H1 (cell line): ENCODE data around the gene TMX2. TPM values are rescaled to one million over a fixed set of nuclear protein-coding genes. Genes with fewer than 3 reads are reported as not detected.

Source experiments
- CTCF ChIA-PET: fragments of 300-600 bp; sonication (Branson Sonifier 250); formaldehyde crosslinking; loops from one replicate; lab custom pipeline; 2021; ENCODE audit not compliant: partially characterized antibody; lab: Charles Lee
- POLR2A ChIA-PET: fragments of 300-600 bp; sonication (Branson Sonifier 250); formaldehyde crosslinking; loops from one replicate; lab custom pipeline; 2021; ENCODE audit warnings: inconsistent platforms; ENCODE audit not compliant: partially characterized antibody; lab: Charles Lee
- DNase-seq, 2 experiments: peaks; one replicate each; pipeline versions ENCODE4 v3.0.0 to v3.0.0-alpha.2; 2010 to 2022; ENCODE audit warnings: low spot score in 2 of 2, low read depth in 1 of 2, mixed read lengths in 1 of 2
- FAIRE-seq: peaks from 2 replicates; lab custom pipeline; 2011; peaks lifted over from hg19 to GRCh38; lab: Jason Lieb, UNC
- H2AFZ ChIP-seq: 2 replicates; pipeline ENCODE4 v1.8.1; 2012; ENCODE audit warnings: low read length, inconsistent platforms
- H2AK5ac ChIP-seq: 2 replicates; pipeline ENCODE4 v1.6.1; 2013; ENCODE audit warnings: low read depth, low read length
- H2BK120ac ChIP-seq: replicated peaks from 2 replicates; pipeline ENCODE3; 2013; ENCODE audit warnings: low read depth, low read length, inconsistent platforms
- H2BK12ac ChIP-seq: 2 replicates; pipeline ENCODE4 v1.6.1; 2013; ENCODE audit warnings: low read depth, low read length
- H2BK15ac ChIP-seq: 2 replicates; pipeline ENCODE4 v1.6.1; 2013; ENCODE audit warnings: low read length
- H2BK20ac ChIP-seq: 2 replicates; pipeline ENCODE4 v1.6.1; 2013; ENCODE audit warnings: low read length
- H2BK5ac ChIP-seq: 2 replicates; pipeline ENCODE4 v1.6.1; 2013; ENCODE audit warnings: low read depth, low read length
- H3K14ac ChIP-seq: 2 replicates; pipeline ENCODE4 v1.6.1; 2013; ENCODE audit warnings: inconsistent platforms; ENCODE audit not compliant: insufficient read length
- H3K18ac ChIP-seq: 2 replicates; pipeline ENCODE4 v1.6.1; 2013; ENCODE audit warnings: low read length; ENCODE audit errors: extremely low read depth
- H3K23ac ChIP-seq: 2 replicates; pipeline ENCODE4 v1.6.1; 2013; ENCODE audit warnings: inconsistent platforms; ENCODE audit not compliant: insufficient read length
- H3K23me2 ChIP-seq: 2 replicates; pipeline ENCODE4 v1.6.1; 2013; ENCODE audit warnings: low read depth, low read length
- H3K27ac ChIP-seq: 2 replicates; pipeline ENCODE4 v1.6.1; 2011; ENCODE audit warnings: low read depth, low read length, inconsistent platforms
- H3K27me3 ChIP-seq, 4 experiments: replicated peaks in 1 of 4; 1 replicate in 1 of 4; 2 replicates in 3 of 4; pipeline versions ENCODE4 v1.6.1 to v1.8.1; 2011 to 2013; ENCODE audit warnings: low read length in 3 of 4, mild to moderate bottlenecking in 3 of 4, inconsistent platforms in 2 of 4, mixed read lengths in 2 of 4, moderate library complexity in 1 of 4; ENCODE audit not compliant: control insufficient read depth in 3 of 4, insufficient read depth in 3 of 4; ENCODE audit errors: extremely low read depth in 1 of 4
- H3K36me3 ChIP-seq, 4 experiments: 2 replicates each; pipeline versions ENCODE4 v1.6.1 to v1.8.1; 2011 to 2013; ENCODE audit warnings: mild to moderate bottlenecking in 4 of 4, low read length in 3 of 4, moderate library complexity in 2 of 4, control low read depth in 1 of 4, inconsistent platforms in 1 of 4; ENCODE audit not compliant: insufficient read depth in 4 of 4, control insufficient read depth in 2 of 4
- H3K4ac ChIP-seq: replicated peaks from 2 replicates; pipeline ENCODE3; 2013; ENCODE audit warnings: low read length, low read depth, mixed read lengths, inconsistent platforms; ENCODE audit not compliant: insufficient read length
- H3K4me1 ChIP-seq, 4 experiments: replicated peaks in 1 of 4; 1 replicate in 1 of 4; 2 replicates in 3 of 4; pipeline versions ENCODE4 v1.6.1 to v1.8.1; 2011 to 2013; ENCODE audit warnings: low read length in 3 of 4, inconsistent platforms in 2 of 4, mixed read lengths in 1 of 4; ENCODE audit not compliant: insufficient read depth in 4 of 4, control insufficient read depth in 3 of 4
- H3K4me2 ChIP-seq, 2 experiments: 2 replicates each; pipeline versions ENCODE4 v1.6.1 to v1.8.1; 2011 to 2013; ENCODE audit warnings: low read depth in 2 of 2, low read length in 2 of 2, control low read depth in 1 of 2, inconsistent platforms in 1 of 2, mild to moderate bottlenecking in 1 of 2; ENCODE audit not compliant: insufficient read depth in 1 of 2
- H3K4me3 ChIP-seq, 4 experiments: fragments of 200-600, 300-600 bp in 1 of 4; sonication (generic), shearing (Covaris generic), sonication (Bioruptor Twin) in 1 of 4; 2 replicates each; pipeline versions ENCODE4 v1.5.1 to v1.8.1; 2011 to 2016; ENCODE audit warnings: low read length in 4 of 4, low read depth in 3 of 4, control low read depth in 2 of 4, inconsistent platforms in 2 of 4, mild to moderate bottlenecking in 2 of 4, mixed read lengths in 1 of 4, moderate library complexity in 1 of 4; ENCODE audit not compliant: insufficient read depth in 2 of 4; ENCODE audit errors: extremely low read depth in 1 of 4
- H3K56ac ChIP-seq: replicated peaks from 2 replicates; pipeline ENCODE3; 2013; ENCODE audit warnings: low read depth, mild to moderate bottlenecking, mixed read lengths, low read length, inconsistent platforms; ENCODE audit not compliant: insufficient read length
- H3K79me1 ChIP-seq: 2 replicates; pipeline ENCODE4 v1.6.1; 2013; ENCODE audit warnings: low read depth, low read length, control low read depth
- H3K79me2 ChIP-seq, 2 experiments: 2 replicates each; pipeline versions ENCODE4 v1.6.1 to v1.8.1; 2012 to 2013; ENCODE audit warnings: low read length in 2 of 2, mild to moderate bottlenecking in 2 of 2, inconsistent platforms in 1 of 2; ENCODE audit not compliant: insufficient read depth in 2 of 2, control insufficient read depth in 1 of 2
- H3K9ac ChIP-seq, 4 experiments: replicated peaks in 1 of 4; 1 replicate in 1 of 4; 2 replicates in 3 of 4; pipeline versions ENCODE4 v1.6.1 to v1.8.1; 2011 to 2013; ENCODE audit warnings: low read depth in 3 of 4, low read length in 3 of 4, control low read depth in 2 of 4, mild to moderate bottlenecking in 2 of 4, moderate library complexity in 2 of 4, inconsistent platforms in 1 of 4; ENCODE audit errors: extremely low read depth in 1 of 4
- H3K9me3 ChIP-seq, 2 experiments: 2 replicates each; pipeline versions ENCODE4 v1.6.1 to v1.8.1; 2012 to 2013; ENCODE audit warnings: mild to moderate bottlenecking in 2 of 2, moderate library complexity in 2 of 2, control low read depth in 1 of 2, inconsistent platforms in 1 of 2, low read depth in 1 of 2, low read length in 1 of 2, mixed read lengths in 1 of 2; ENCODE audit not compliant: insufficient read depth in 2 of 2
- H4K20me1 ChIP-seq, 2 experiments: replicated peaks in 1 of 2; 2 replicates each; pipeline versions ENCODE3 to v1.8.1; 2011 to 2013; ENCODE audit warnings: inconsistent platforms in 2 of 2, low read length in 2 of 2, mild to moderate bottlenecking in 1 of 2; ENCODE audit not compliant: insufficient read depth in 2 of 2, control insufficient read depth in 1 of 2
- H4K5ac ChIP-seq: 2 replicates; pipeline ENCODE4 v1.6.1; 2013; ENCODE audit warnings: low read length, low read depth, mixed read lengths, inconsistent platforms; ENCODE audit not compliant: insufficient read length
- H4K8ac ChIP-seq: 2 replicates; pipeline ENCODE4 v1.8.0; 2013; ENCODE audit warnings: mild to moderate bottlenecking, moderate library complexity, low read length, inconsistent platforms; ENCODE audit not compliant: insufficient read depth; ENCODE audit errors: extremely low read depth
- H4K91ac ChIP-seq: replicated peaks from 2 replicates; pipeline ENCODE3; 2013; ENCODE audit warnings: low read length, mixed read lengths, inconsistent platforms; ENCODE audit not compliant: insufficient read length
- CBX5 ChIP-seq: fragments of 300-800, 300-1000 bp; sonication (generic); IDR thresholded peaks from 2 replicates; pipeline ENCODE4 v1.7.1; 2016; ENCODE audit warnings: antibody characterized with exemption, low read length, low read depth
- GABPA ChIP-seq: IDR thresholded peaks from 2 replicates; pipeline ENCODE4 v1.6.1; 2011; ENCODE audit warnings: mild to moderate bottlenecking, low read length, moderate library complexity, borderline replicate concordance; ENCODE audit not compliant: insufficient read depth
- SAP30 ChIP-seq: fragments of 300-600 bp; sonication (generic); IDR thresholded peaks from 2 replicates; pipeline ENCODE4 v1.7.1; 2012; ENCODE audit warnings: low read length, moderate library complexity, mild to moderate bottlenecking, inconsistent platforms; ENCODE audit not compliant: insufficient read depth, insufficient replicate concordance
- SRF ChIP-seq: IDR thresholded peaks from 2 replicates; pipeline ENCODE4 v1.6.1; 2011; ENCODE audit warnings: mild to moderate bottlenecking, low read depth, low read length, moderate library complexity
- WGBS, 2 experiments: shearing (Covaris generic) in 1 of 2; methylation state at CpG; one replicate each; pipeline versions ENCODE4 v1.1.6 to v1.1.7; 2013 to 2015; ENCODE audit warnings: low lambda C conversion rate in 2 of 2, mixed read lengths in 2 of 2, inconsistent platforms in 1 of 2, low coverage in 1 of 2, missing lambda C conversion rate in 1 of 2; ENCODE audit not compliant: insufficient replicate concordance in 2 of 2, insufficient coverage in 1 of 2, insufficient read length in 1 of 2; ENCODE audit errors: extremely low coverage in 1 of 2, missing lambda C conversion rate in 1 of 2; 5-methylcytosine and 5-hydroxymethylcytosine counted together
- polyA plus RNA-seq, 7 experiments: library from polyadenylated mRNA; depleted of rRNA in 3 of 7; stranded (reverse) in 5 of 7; unstranded in 2 of 7; fragments of >200 nt in 5 of 7; fragments of 200-250 nt in 2 of 7; gene quantifications; 1 replicate in 5 of 7; 2 replicates in 1 of 7; 4 replicates in 1 of 7; pipeline versions ENCODE4 v1.2.1 to v1.2.3, GENCODE V29; 2011 to 2013; ENCODE audit warnings: missing spikeins in 2 of 7, mixed read lengths in 2 of 7
- total RNA-seq: library from RNA; stranded (reverse); fragmentation: NEBNext Ultra II Directional; extraction: Animal tissue kit (Norgen Biotek cat#: 25700); gene quantifications from 2 replicates; pipeline ENCODE4 v1.2.1, GENCODE V29; 2021
- TF ChIP-seq, protein P1 (sequence below): IDR thresholded peaks from 2 replicates; pipeline ENCODE4 v1.6.1; 2012; ENCODE audit warnings: inconsistent platforms

Gene TMX2
- total and polyA plus RNA-seq, 2 of the 8 experiments (the other 6 are each of a cell fraction or from before 2014, with no cell fraction given) = 70.4 to 100.0 TPM

DNA sequence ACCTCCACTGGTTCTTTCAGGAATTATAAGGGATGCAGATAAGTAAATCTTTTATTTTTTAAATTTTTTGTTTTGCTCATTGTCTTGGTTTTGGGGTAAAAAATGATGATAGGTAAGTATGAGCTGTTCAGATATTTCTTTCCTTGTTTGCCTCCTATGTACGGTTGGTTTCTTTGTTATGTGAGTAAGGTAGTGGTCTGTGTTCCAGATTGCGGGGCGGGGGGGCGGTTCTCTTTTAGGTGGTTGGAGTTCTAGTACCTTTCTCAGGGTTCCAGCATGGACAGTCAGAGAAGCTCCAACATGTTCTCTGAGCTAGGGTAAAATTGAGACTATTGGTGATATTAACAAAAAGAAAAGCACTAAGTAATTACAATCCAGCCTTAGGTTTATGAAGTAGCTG, 51.6 kb downstream of the TMX2 start:
- Histone ChIP-seq H3K79me2 (peaks cover 43 to 71% of the 10 kb centered on the region in 2 experiments), H3K14ac (no peak overlapping the region), H4K5ac (no peak overlapping the region), H2BK15ac (no peak overlapping the region), H4K8ac (no peak overlapping the region), H3K79me1 (peaks cover 7% of the 10 kb centered on the region; the same call in 1 of the 2 replicates), H3K9me3 (no peaks in the 10 kb centered on the region), H4K20me1 (peaks cover 4 to 5% of the 10 kb centered on the region in 2 experiments), H2BK12ac (no peak overlapping the region), H3K9ac (peak overlapping the region in 1 of 4 experiments; percentile 34; a peak in 1 of 7 replicates), H2BK20ac (no peak overlapping the region), H2BK120ac (no peak overlapping the region), H3K4me3 (peak overlapping the region; percentile 88 to 97 (median 91)), H3K4me2 (peak overlapping the region; percentile 68 to 78), H3K36me3 (no peaks in the 10 kb centered on the region), H2AK5ac (no peak overlapping the region), H3K23me2 (peaks cover 4% of the 10 kb centered on the region; the same call in 1 of the 2 replicates), H3K4me1 (peaks cover 0 to 10% (median 2%) of the 10 kb centered on the region in 4 experiments; a peak in 1 of 7 replicates), H3K23ac (no peak overlapping the region), H3K56ac (no peak overlapping the region), H2AFZ (no peak overlapping the region), H3K4ac (no peak overlapping the region), H2BK5ac (no peak overlapping the region), H3K18ac (no peak overlapping the region), H4K91ac (no peak overlapping the region), H3K27ac (no peak overlapping the region), H3K27me3 (no peaks in the 10 kb centered on the region)
- WGBS, 2 experiments = 55% methylated on average over 4 of the region's 4 CpGs; no CpG with 5 or more reads in 1 of the 2 experiments
- TF ChIP-seq CBX5 (no peak), SRF (no peak), GABPA (no peak), SAP30 (no peak)
- TF ChIP-seq, protein P1, sequence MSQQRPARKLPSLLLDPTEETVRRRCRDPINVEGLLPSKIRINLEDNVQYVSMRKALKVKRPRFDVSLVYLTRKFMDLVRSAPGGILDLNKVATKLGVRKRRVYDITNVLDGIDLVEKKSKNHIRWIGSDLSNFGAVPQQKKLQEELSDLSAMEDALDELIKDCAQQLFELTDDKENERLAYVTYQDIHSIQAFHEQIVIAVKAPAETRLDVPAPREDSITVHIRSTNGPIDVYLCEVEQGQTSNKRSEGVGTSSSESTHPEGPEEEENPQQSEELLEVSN = no peak
- no peak for FAIRE-seq
- POLR2A ChIA-PET = interaction anchor here (0.8 to 14.5 kb wide), 7 partner anchors 12 to 36 kb away, joined by 3 to 329 read pairs (median 10); partner anchors contain the start of genes BTBD18 and SELENOH
- DNase-seq = no peak
- CTCF ChIA-PET = interaction anchor here (0.6 to 10.0 kb wide), 10 partner anchors 13 to 771 kb away, joined by 3 to 119 read pairs (median 6); partner anchors contain the start of gene BTBD18
